ENCODE data around the gene SNX13.
"Not testable (repeated sequence)": the region's sequence is repeated elsewhere in the genome, so short reads cannot be mapped to it uniquely, and the experiment has no call there.

The SNX13 gene

GRCh38 chr7:17830206-17830605, 110.1 kb downstream of the SNX13 start:
- no peak for DNase-seq

GRCh38 chr7:17829001-17829400, 111.3 kb downstream of the SNX13 start:
- no peak for ATAC-seq
- Mint-ChIP-seq H3K27ac (no peak overlapping the region), H3K4me3 (no peak overlapping the region), H3K36me3 (ENCODE audit: low read depth) (peaks cover 15% of the 10 kb centered on the region), H3K27me3 (no peaks in the 10 kb centered on the region), H3K9me3 (no peaks in the 10 kb centered on the region), H3K4me1 (no peaks in the 10 kb centered on the region)
- DNase-seq = no peak

More at GRCh38 chr7:17830206-17830605, 110.1 kb downstream of the SNX13 start:
- ATAC-seq = no peak
- Mint-ChIP-seq H3K4me1 (no peaks in the 10 kb centered on the region), H3K27ac (no peak overlapping the region), H3K27me3 (no peaks in the 10 kb centered on the region), H3K36me3 (ENCODE audit: low read depth) (peaks cover 12% of the 10 kb centered on the region), H3K9me3 (no peaks in the 10 kb centered on the region), H3K4me3 (no peak overlapping the region)

- Mint-ChIP-seq H3K27ac (no peak overlapping the region), H3K9me3 (no peaks in the 10 kb centered on the region), H3K4me3 (no peak overlapping the region), H3K36me3 (ENCODE audit: low read depth) (peaks cover 23% of the 10 kb centered on the region), H3K4me1 (no peaks in the 10 kb centered on the region), H3K27me3 (no peaks in the 10 kb centered on the region)
- DNase-seq (no peak), ATAC-seq (no peak)
Observed at GRCh38 chr7:17822547-17823173, 117.6 kb downstream of the SNX13 start.

- H3K4me1 Mint-ChIP-seq = no peaks in the 10 kb centered on the region
- ATAC-seq = no peak
- no peaks in the 10 kb centered on the region for H3K27me3 Mint-ChIP-seq
- DNase-seq = no peak
- peaks cover 32% of the 10 kb centered on the region for H3K36me3 Mint-ChIP-seq (ENCODE audit: low read depth)
- no peak overlapping the region for H3K4me3 Mint-ChIP-seq
- H3K27ac Mint-ChIP-seq = no peak overlapping the region
- peaks cover 3% of the 10 kb centered on the region for H3K9me3 Mint-ChIP-seq
Observed at GRCh38 chr7:17816903-17817302, 123.4 kb downstream of the SNX13 start.

GRCh38 chr7:17815318-17815717, 125.0 kb downstream of the SNX13 start:
- Mint-ChIP-seq H3K9me3 (peaks cover 9% of the 10 kb centered on the region), H3K4me1 (no peaks in the 10 kb centered on the region), H3K4me3 (no peak overlapping the region), H3K27me3 (no peaks in the 10 kb centered on the region), H3K27ac (no peak overlapping the region), H3K36me3 (ENCODE audit: low read depth) (peaks cover 47% of the 10 kb centered on the region)
- ATAC-seq (no peak), DNase-seq (no peak)

GRCh38 chr7:17814058-17814457, 126.2 kb downstream of the SNX13 start:
- H3K4me3 Mint-ChIP-seq = no peak overlapping the region
- H3K27ac Mint-ChIP-seq = no peak overlapping the region
- DNase-seq (no peak), ATAC-seq (no peak)
- peaks cover 57% of the 10 kb centered on the region for H3K36me3 Mint-ChIP-seq (ENCODE audit: low read depth)
- no peaks in the 10 kb centered on the region for H3K27me3 Mint-ChIP-seq
- H3K4me1 Mint-ChIP-seq = no peaks in the 10 kb centered on the region
- peaks cover 9% of the 10 kb centered on the region for H3K9me3 Mint-ChIP-seq

GRCh38 chr7:17809215-17809614, 131.1 kb downstream of the SNX13 start:
- ATAC-seq, DNase-seq, H3K27ac Mint-ChIP-seq, H3K4me3 Mint-ChIP-seq, H3K9me3 Mint-ChIP-seq, H3K4me1 Mint-ChIP-seq, H3K27me3 Mint-ChIP-seq: not testable (repeated sequence)
- H3K36me3 Mint-ChIP-seq (ENCODE audit: low read depth) = peaks cover 39% of the 10 kb centered on the region

GRCh38 chr7:17807242-17807641, 133.1 kb downstream of the SNX13 start:
- no peaks in the 10 kb centered on the region for H3K27me3 Mint-ChIP-seq
- DNase-seq = no peak
- ATAC-seq = no peak
- no peak overlapping the region for H3K27ac Mint-ChIP-seq
- H3K36me3 Mint-ChIP-seq (ENCODE audit: low read depth) = peaks cover 43% of the 10 kb centered on the region
- H3K4me1 Mint-ChIP-seq = no peaks in the 10 kb centered on the region
- H3K9me3 Mint-ChIP-seq = peaks cover 7% of the 10 kb centered on the region
- H3K4me3 Mint-ChIP-seq = no peak overlapping the region

- DNase-seq (no peak), ATAC-seq (no peak)
- Mint-ChIP-seq H3K27ac (no peak overlapping the region), H3K9me3 (peaks cover 6% of the 10 kb centered on the region), H3K4me3 (no peak overlapping the region), H3K4me1 (no peaks in the 10 kb centered on the region), H3K27me3 (no peaks in the 10 kb centered on the region), H3K36me3 (ENCODE audit: low read depth) (peaks cover 42% of the 10 kb centered on the region)
Observed at GRCh38 chr7:17806631-17807030, 133.7 kb downstream of the SNX13 start.

- no peak for ATAC-seq
- Mint-ChIP-seq H3K4me3 (no peak overlapping the region), H3K36me3 (ENCODE audit: low read depth) (peaks cover 50% of the 10 kb centered on the region), H3K9me3 (no peaks in the 10 kb centered on the region), H3K27me3 (no peaks in the 10 kb centered on the region), H3K27ac (no peak overlapping the region), H3K4me1 (no peaks in the 10 kb centered on the region)
- DNase-seq = no peak
Observed at GRCh38 chr7:17802056-17802455, 138.2 kb downstream of the SNX13 start.

- Mint-ChIP-seq H3K27me3 (no peaks in the 10 kb centered on the region), H3K27ac (no peak overlapping the region), H3K36me3 (ENCODE audit: low read depth) (peaks cover 24% of the 10 kb centered on the region), H3K4me1 (no peaks in the 10 kb centered on the region), H3K4me3 (no peak overlapping the region), H3K9me3 (no peaks in the 10 kb centered on the region)
- ATAC-seq = no peak
- DNase-seq = no peak
Observed at GRCh38 chr7:17792075-17792936, 148.0 kb downstream of the SNX13 start.

- Mint-ChIP-seq H3K27ac (no peak overlapping the region), H3K4me3 (no peak overlapping the region), H3K27me3 (no peaks in the 10 kb centered on the region), H3K36me3 (ENCODE audit: low read depth) (peaks cover 4% of the 10 kb centered on the region), H3K4me1 (no peaks in the 10 kb centered on the region), H3K9me3 (no peaks in the 10 kb centered on the region)
- DNase-seq = no peak
- ATAC-seq = no peak
Observed at GRCh38 chr7:17787257-17787656, 153.0 kb downstream of the SNX13 start.

- H3K27ac Mint-ChIP-seq = no peak overlapping the region
- H3K4me3 Mint-ChIP-seq = no peak overlapping the region
- H3K27me3 Mint-ChIP-seq = no peaks in the 10 kb centered on the region
- no peaks in the 10 kb centered on the region for H3K9me3 Mint-ChIP-seq
- no peak for ATAC-seq
- no peak for DNase-seq
- H3K36me3 Mint-ChIP-seq (ENCODE audit: low read depth) = no peaks in the 10 kb centered on the region
- H3K4me1 Mint-ChIP-seq = peaks cover 2% of the 10 kb centered on the region
Observed at GRCh38 chr7:17786314-17786852, 153.9 kb downstream of the SNX13 start.

GRCh38 chr7:17782216-17782549, 158.1 kb downstream of the SNX13 start:
- Mint-ChIP-seq H3K4me1 (peaks cover 2% of the 10 kb centered on the region), H3K27ac (no peak overlapping the region), H3K36me3 (ENCODE audit: low read depth) (no peaks in the 10 kb centered on the region), H3K27me3 (no peaks in the 10 kb centered on the region), H3K9me3 (no peaks in the 10 kb centered on the region), H3K4me3 (no peak overlapping the region)
- DNase-seq (no peak), ATAC-seq (no peak)

GRCh38 chr7:17781491-17782215, 158.6 kb downstream of the SNX13 start:
- ATAC-seq (no peak), DNase-seq (no peak)
- no peaks in the 10 kb centered on the region for H3K36me3 Mint-ChIP-seq (ENCODE audit: low read depth)
- no peak overlapping the region for H3K4me3 Mint-ChIP-seq
- no peaks in the 10 kb centered on the region for H3K27me3 Mint-ChIP-seq
- H3K27ac Mint-ChIP-seq = no peak overlapping the region
- H3K9me3 Mint-ChIP-seq = no peaks in the 10 kb centered on the region
- peaks cover 2% of the 10 kb centered on the region for H3K4me1 Mint-ChIP-seq
